MM.1S (cell line): ENCODE data around the gene KRT80.

ENCODE experiments used
- CTCF ChIP-seq: fragments of 300-600 bp; sonication (generic); IDR thresholded peaks from 2 replicates; pipeline ENCODE4 v1.5.1; 2016; ENCODE audit warnings: antibody characterized with exemption, low read length, mixed read lengths
- EZH2 ChIP-seq: fragments of 300-600 bp; sonication (generic); optimal IDR thresholded peaks from 2 replicates; pipeline ENCODE3; 2017; ENCODE audit warnings: low read depth, mild to moderate bottlenecking, antibody characterized with exemption, low read length, mixed read lengths

DNA sequence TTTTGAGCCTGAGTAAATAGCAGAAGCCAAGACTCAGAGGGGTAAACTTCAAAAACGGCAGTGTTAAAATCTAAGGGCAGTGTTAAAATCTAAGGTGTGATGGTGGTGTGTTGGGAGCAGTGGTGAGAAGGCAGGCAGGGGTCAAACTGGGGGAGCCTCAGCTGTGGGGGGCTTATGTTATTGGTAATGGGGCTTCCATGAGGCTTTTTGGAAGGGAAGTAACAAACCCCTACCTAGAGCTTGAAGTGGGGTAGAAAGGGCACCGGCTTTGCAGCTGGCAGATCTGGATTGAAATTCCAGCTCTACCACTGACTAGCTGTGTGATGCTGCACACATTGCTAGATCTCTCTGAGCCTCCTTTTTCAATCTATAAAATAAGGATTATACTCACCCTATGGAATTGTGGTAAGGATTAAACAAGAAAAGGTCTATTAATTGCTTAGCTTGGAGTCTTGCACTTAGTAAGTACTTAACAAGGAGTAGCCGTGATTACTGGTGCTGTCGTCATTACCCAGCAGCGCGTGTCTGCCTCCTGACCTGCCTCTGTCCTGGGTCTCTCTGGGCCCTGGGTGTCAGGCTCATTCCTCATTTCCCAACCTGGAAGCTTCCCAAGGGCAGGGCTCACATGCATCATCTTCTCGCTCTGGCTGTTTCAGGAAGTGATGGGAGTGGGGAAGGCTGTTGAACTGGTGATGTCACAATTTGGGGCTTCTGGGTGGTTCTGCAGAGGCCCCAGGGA is 18.5 kb upstream of the KRT80 start:
- TF ChIP-seq CTCF (no peak), EZH2 (no peak)
